ENCODE results near the gene OLIG1.

DNA sequence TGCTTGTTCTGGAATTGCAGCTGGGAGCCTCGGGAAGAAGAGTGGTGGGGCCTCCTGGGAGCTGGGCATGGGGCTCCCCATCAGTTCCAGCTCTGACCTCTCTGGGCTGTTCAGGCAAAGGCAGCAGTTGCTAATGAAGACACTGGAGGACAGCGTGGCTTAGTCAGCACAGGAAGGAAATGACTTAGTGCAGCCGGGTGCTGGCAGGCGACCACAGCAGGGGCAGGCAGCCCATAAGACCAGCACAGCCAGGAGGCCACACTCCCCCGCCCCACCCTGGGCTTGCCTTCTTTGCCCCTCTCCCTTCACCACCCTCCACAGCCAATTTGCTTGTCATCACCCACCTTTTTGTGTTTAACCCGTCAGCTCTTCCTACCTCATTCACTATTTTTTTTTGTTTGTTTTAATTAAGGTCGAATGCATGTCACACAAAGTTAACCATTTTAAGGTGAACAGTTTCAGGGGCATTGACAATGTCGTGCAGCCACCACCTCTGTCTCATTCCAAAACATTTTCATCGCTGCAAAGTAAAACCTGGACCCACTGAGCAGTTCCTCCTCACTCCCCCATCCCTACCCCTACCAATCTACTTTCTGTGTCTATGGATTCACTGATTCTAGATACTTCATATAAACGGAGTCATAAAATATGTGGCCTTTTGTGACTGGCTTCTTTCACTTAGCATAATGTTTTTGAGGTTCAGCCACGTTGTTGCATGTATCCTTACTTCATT, 33.3 kb upstream of the OLIG1 start:
- TF ChIP-seq, protein P1, sequence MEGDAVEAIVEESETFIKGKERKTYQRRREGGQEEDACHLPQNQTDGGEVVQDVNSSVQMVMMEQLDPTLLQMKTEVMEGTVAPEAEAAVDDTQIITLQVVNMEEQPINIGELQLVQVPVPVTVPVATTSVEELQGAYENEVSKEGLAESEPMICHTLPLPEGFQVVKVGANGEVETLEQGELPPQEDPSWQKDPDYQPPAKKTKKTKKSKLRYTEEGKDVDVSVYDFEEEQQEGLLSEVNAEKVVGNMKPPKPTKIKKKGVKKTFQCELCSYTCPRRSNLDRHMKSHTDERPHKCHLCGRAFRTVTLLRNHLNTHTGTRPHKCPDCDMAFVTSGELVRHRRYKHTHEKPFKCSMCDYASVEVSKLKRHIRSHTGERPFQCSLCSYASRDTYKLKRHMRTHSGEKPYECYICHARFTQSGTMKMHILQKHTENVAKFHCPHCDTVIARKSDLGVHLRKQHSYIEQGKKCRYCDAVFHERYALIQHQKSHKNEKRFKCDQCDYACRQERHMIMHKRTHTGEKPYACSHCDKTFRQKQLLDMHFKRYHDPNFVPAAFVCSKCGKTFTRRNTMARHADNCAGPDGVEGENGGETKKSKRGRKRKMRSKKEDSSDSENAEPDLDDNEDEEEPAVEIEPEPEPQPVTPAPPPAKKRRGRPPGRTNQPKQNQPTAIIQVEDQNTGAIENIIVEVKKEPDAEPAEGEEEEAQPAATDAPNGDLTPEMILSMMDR (IDR thresholded peaks at IDR 0.05; ENCODE audit: low read depth, low read length, poor library complexity, severe bottlenecking), result no peak
- TF ChIP-seq EZH2phosphoT487 (IDR thresholded peaks at IDR 0.05; ENCODE audit: borderline replicate concordance, low read length), result no peak

Data from DOHH2 (cell line).